Retinal pigment epithelial cell (primary cell): Measurements from ENCODE around the gene PTPRN2.

Source experiments
- DNase-seq: peaks from one replicate; pipeline ENCODE4 v3.0.0-alpha.2; 2010; ENCODE audit warnings: low read depth
- H3K4me3 ChIP-seq: 2 replicates; pipeline ENCODE4 v1.5.1; 2011; ENCODE audit warnings: mild to moderate bottlenecking, low read length, control low read depth, moderate library complexity
- TF ChIP-seq, protein P1 (sequence below): conservative IDR thresholded peaks from 2 replicates; pipeline ENCODE4 v1.5.1; 2011; ENCODE audit warnings: low read depth, low read length, control low read depth, inconsistent platforms

PTPRN2 gene

DNA sequence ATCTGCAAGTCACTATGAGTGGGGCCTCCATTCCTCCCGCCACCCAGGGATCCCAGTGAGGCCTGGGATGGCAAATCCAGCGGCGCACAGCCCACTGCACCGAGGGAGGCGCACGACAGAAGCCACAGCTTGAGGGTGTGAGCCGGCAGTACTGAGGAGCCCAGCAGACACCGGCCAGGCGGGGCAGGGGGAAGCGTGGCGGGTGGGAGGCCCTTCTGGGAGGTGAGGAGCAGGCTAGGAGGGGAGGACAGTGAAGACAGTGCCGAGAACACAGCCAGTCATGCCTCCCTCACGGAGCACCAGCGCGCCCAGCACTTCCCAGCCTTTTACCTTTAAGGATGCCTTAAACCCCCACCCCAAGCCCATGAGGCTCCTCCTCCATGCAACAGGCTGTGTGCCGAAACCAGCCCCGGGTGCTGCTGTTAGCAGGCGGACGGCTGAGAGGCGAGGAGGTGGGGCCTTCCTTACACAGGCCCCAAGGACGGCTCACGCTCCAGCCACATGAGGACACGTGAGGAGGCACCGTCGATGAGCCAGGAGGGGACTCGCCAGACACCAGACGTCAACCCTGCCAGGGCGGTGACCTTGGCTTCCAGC, 258.5 kb downstream of the PTPRN2 start:
- TF ChIP-seq, protein P1, sequence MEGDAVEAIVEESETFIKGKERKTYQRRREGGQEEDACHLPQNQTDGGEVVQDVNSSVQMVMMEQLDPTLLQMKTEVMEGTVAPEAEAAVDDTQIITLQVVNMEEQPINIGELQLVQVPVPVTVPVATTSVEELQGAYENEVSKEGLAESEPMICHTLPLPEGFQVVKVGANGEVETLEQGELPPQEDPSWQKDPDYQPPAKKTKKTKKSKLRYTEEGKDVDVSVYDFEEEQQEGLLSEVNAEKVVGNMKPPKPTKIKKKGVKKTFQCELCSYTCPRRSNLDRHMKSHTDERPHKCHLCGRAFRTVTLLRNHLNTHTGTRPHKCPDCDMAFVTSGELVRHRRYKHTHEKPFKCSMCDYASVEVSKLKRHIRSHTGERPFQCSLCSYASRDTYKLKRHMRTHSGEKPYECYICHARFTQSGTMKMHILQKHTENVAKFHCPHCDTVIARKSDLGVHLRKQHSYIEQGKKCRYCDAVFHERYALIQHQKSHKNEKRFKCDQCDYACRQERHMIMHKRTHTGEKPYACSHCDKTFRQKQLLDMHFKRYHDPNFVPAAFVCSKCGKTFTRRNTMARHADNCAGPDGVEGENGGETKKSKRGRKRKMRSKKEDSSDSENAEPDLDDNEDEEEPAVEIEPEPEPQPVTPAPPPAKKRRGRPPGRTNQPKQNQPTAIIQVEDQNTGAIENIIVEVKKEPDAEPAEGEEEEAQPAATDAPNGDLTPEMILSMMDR = no peak
- DNase-seq = no peak
- H3K4me3 ChIP-seq = no peak overlapping the region

DNA sequence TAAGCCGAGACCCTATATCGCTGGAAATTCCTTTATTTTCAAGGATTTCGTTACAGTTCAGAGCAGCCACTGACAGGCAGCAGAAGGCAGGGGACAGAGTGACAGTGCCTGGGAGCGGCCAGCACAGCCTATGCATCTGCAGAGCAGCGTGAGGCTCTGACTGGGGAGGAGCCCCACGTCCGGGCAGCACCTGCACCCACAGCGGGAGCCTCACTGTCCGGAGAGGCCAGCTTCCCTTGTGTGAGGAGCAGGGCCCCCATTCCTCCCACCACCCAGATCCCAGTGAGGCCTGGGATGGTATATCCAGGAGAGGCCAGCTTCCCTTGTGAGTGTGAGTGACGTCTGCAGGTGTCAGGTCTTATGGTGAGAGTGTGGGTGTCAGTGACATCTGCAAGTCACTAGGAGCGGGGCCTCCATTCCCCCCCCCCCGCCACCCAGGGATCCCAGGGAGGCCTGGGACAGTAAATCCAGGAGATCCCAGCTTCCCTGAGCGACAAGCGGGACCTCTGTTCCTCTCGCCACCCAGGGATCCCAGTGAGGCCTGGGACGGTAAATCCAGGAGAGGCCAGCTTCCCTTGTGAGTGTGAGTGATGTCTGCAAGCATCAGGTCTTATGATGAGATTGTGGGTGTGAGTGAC, 259.1 kb downstream of the PTPRN2 start:
- DNase-seq = no peak
- TF ChIP-seq, protein P1 = no peak
- no peak overlapping the region for H3K4me3 ChIP-seq

DNA sequence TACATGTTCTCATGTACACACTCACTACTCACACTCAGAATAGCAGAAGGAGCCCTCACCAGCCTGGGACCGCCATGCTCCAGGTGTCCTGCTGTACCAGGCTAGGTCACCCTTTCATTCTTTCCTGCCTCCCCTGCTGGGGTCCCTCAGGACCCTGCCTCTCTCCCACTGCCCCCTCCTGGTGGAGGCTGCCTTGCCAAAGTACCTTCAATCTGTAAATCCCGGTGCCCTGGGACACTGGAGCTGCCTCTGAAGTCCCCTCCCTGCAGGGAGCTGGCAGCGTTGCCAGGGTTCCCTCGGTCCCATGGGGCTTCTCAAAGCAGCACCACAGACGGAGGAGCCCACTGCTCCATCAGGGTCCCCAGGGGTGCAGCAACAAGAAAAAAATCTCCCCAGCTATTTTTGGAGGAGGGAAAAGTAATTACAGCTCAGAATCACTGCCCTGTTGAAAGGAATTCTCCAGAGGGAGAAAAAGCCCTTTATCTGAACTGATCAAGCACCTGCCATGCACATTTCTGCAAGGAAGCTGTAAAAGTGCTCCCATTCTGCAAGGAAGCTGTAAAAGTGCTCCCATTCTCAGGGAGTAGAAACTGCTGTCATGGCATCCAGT, 259.9 kb downstream of the PTPRN2 start:
- no peak for DNase-seq
- no peak overlapping the region for H3K4me3 ChIP-seq
- TF ChIP-seq, protein P1 = no peak

DNA sequence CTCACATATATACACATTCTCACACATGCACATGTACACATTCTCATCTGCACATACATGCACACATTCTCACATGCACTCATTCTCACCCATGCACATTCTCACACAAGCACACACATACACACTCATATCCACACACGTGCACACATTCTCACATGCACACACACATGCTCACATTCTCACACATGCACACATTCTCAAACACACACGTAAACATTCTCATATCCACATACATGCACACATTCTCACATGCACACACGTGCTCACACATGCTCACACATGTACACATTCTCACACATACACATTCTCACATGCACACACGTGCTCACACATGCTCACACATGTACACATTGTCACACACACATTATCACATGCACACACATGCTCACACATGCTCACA, 260.6 kb downstream of the PTPRN2 start:
- no peak overlapping the region for H3K4me3 ChIP-seq
- no peak for DNase-seq
- TF ChIP-seq, protein P1 = no peak

DNA sequence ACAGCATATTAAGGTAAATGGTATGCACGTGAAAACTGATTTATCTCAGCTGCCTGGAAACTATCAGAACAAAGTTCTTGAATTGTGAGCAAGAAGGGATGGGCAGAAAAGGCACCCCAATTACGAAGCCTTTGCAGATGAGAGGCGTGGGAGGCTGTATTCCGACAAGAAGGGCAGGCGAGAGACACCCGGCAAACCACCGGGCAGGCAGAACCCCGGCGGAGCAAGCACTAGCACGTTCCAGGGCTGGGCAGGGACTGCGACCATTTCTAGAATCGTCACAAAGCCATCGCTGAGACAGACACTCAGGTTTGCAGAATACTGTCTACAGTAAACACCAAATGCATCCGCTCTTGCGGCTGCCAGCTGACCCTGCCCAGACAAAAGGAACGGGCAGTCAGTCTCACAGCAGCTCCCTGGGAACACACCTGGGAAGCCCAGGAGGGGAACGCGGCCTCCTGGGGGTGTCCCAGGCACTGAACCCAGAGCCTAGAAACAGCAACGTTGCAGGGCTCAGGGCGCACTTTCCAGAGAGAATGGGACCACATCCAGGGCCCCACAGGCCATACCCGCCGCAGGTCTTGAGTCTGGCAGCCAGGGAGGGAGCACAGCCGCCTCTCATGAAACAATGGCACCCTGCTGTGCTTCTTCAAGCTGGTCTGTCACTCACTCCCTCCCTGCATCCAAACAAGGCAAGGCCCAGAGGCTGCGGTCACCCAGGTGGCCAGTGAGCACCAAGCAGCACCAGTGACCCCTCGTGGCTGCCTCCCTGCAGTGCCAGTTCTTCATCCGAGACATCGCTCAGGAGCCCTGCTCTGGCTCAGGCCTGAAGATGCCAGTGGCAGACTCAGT, 261.9 kb downstream of the PTPRN2 start:
- TF ChIP-seq, protein P1 = no peak
- no peak for DNase-seq
- H3K4me3 ChIP-seq = no peak overlapping the region

DNA sequence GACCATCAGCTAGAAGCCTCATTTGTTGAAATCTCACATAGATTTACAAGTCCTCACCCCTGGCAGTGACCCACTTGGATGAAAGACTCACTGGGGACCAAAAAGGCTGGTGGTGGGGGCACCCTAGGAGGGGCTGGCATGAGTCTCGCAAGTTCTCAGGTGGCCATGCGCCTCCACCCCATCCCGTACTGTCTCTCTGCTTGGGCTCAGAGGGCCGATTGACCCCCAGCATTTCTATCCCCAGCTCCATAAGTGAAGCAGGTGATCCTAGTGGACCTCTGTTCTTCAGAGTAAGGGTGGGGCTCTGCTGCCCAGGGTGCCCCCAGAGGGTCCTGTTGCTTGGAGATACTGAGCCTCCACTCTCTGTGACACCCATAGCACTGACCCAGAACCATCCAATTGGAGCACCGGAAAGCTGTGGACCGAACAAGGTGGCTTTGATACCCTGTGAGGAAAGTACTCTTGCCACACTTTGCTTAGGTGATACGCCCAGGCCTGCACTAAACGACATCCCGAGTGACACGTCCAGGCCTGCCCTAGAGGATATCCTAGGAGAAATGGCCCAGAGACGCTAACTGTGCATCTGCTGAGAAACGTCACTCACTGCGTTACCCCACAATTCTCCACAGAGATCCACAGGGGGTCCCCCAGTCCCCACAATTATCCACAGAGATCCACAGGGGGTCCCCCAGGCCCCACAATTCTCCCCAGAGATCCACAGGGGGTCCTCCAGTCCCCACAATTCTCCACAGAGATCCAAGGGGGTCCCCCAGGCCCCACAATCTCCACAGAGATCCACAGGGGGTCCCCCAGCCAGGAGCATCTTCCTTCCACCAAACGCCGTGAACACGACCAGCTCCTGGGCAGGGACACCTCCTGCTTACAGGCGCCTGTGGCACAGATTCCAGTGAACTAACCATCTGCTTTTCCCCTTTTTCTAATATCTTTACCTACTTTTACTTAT, 262.9 kb downstream of the PTPRN2 start:
- H3K4me3 ChIP-seq = no peak overlapping the region
- TF ChIP-seq, protein P1 = no peak
- no peak for DNase-seq
